H1 (cell line): ENCODE data around the gene RNF125. TPM values are rescaled to one million over a fixed set of nuclear protein-coding genes. Genes with fewer than 3 reads are reported as not detected.

Experiments used
- CTCF ChIA-PET: fragments of 300-600 bp; sonication (Branson Sonifier 250); formaldehyde crosslinking; loops from one replicate; lab custom pipeline; 2021; ENCODE audit not compliant: partially characterized antibody; lab: Charles Lee
- POLR2A ChIA-PET: fragments of 300-600 bp; sonication (Branson Sonifier 250); formaldehyde crosslinking; loops from one replicate; lab custom pipeline; 2021; ENCODE audit warnings: inconsistent platforms; ENCODE audit not compliant: partially characterized antibody; lab: Charles Lee
- DNase-seq, 2 experiments: peaks; one replicate each; pipeline versions ENCODE4 v3.0.0 to v3.0.0-alpha.2; 2010 to 2022; ENCODE audit warnings: low spot score in 2 of 2, low read depth in 1 of 2, mixed read lengths in 1 of 2
- FAIRE-seq: peaks from 2 replicates; lab custom pipeline; 2011; peaks lifted over from hg19 to GRCh38; lab: Jason Lieb, UNC
- H2AFZ ChIP-seq: 2 replicates; pipeline ENCODE4 v1.8.1; 2012; ENCODE audit warnings: low read length, inconsistent platforms
- H2AK5ac ChIP-seq: 2 replicates; pipeline ENCODE4 v1.6.1; 2013; ENCODE audit warnings: low read depth, low read length
- H2BK120ac ChIP-seq: replicated peaks from 2 replicates; pipeline ENCODE3; 2013; ENCODE audit warnings: low read depth, low read length, inconsistent platforms
- H2BK12ac ChIP-seq: 2 replicates; pipeline ENCODE4 v1.6.1; 2013; ENCODE audit warnings: low read depth, low read length
- H2BK15ac ChIP-seq: 2 replicates; pipeline ENCODE4 v1.6.1; 2013; ENCODE audit warnings: low read length
- H2BK20ac ChIP-seq: 2 replicates; pipeline ENCODE4 v1.6.1; 2013; ENCODE audit warnings: low read length
- H2BK5ac ChIP-seq: 2 replicates; pipeline ENCODE4 v1.6.1; 2013; ENCODE audit warnings: low read depth, low read length
- H3K14ac ChIP-seq: 2 replicates; pipeline ENCODE4 v1.6.1; 2013; ENCODE audit warnings: inconsistent platforms; ENCODE audit not compliant: insufficient read length
- H3K18ac ChIP-seq: 2 replicates; pipeline ENCODE4 v1.6.1; 2013; ENCODE audit warnings: low read length; ENCODE audit errors: extremely low read depth
- H3K23ac ChIP-seq: 2 replicates; pipeline ENCODE4 v1.6.1; 2013; ENCODE audit warnings: inconsistent platforms; ENCODE audit not compliant: insufficient read length
- H3K23me2 ChIP-seq: 2 replicates; pipeline ENCODE4 v1.6.1; 2013; ENCODE audit warnings: low read depth, low read length
- H3K27ac ChIP-seq: 2 replicates; pipeline ENCODE4 v1.6.1; 2011; ENCODE audit warnings: low read depth, low read length, inconsistent platforms
- H3K27me3 ChIP-seq, 4 experiments: replicated peaks in 1 of 4; 1 replicate in 1 of 4; 2 replicates in 3 of 4; pipeline versions ENCODE4 v1.6.1 to v1.8.1; 2011 to 2013; ENCODE audit warnings: low read length in 3 of 4, mild to moderate bottlenecking in 3 of 4, inconsistent platforms in 2 of 4, mixed read lengths in 2 of 4, moderate library complexity in 1 of 4; ENCODE audit not compliant: control insufficient read depth in 3 of 4, insufficient read depth in 3 of 4; ENCODE audit errors: extremely low read depth in 1 of 4
- H3K36me3 ChIP-seq, 4 experiments: 2 replicates each; pipeline versions ENCODE4 v1.6.1 to v1.8.1; 2011 to 2013; ENCODE audit warnings: mild to moderate bottlenecking in 4 of 4, low read length in 3 of 4, moderate library complexity in 2 of 4, control low read depth in 1 of 4, inconsistent platforms in 1 of 4; ENCODE audit not compliant: insufficient read depth in 4 of 4, control insufficient read depth in 2 of 4
- H3K4ac ChIP-seq: replicated peaks from 2 replicates; pipeline ENCODE3; 2013; ENCODE audit warnings: low read length, low read depth, mixed read lengths, inconsistent platforms; ENCODE audit not compliant: insufficient read length
- H3K4me1 ChIP-seq, 4 experiments: replicated peaks in 1 of 4; 1 replicate in 1 of 4; 2 replicates in 3 of 4; pipeline versions ENCODE4 v1.6.1 to v1.8.1; 2011 to 2013; ENCODE audit warnings: low read length in 3 of 4, inconsistent platforms in 2 of 4, mixed read lengths in 1 of 4; ENCODE audit not compliant: insufficient read depth in 4 of 4, control insufficient read depth in 3 of 4
- H3K4me2 ChIP-seq, 2 experiments: 2 replicates each; pipeline versions ENCODE4 v1.6.1 to v1.8.1; 2011 to 2013; ENCODE audit warnings: low read depth in 2 of 2, low read length in 2 of 2, control low read depth in 1 of 2, inconsistent platforms in 1 of 2, mild to moderate bottlenecking in 1 of 2; ENCODE audit not compliant: insufficient read depth in 1 of 2
- H3K4me3 ChIP-seq, 4 experiments: fragments of 200-600, 300-600 bp in 1 of 4; sonication (generic), shearing (Covaris generic), sonication (Bioruptor Twin) in 1 of 4; 2 replicates each; pipeline versions ENCODE4 v1.5.1 to v1.8.1; 2011 to 2016; ENCODE audit warnings: low read length in 4 of 4, low read depth in 3 of 4, control low read depth in 2 of 4, inconsistent platforms in 2 of 4, mild to moderate bottlenecking in 2 of 4, mixed read lengths in 1 of 4, moderate library complexity in 1 of 4; ENCODE audit not compliant: insufficient read depth in 2 of 4; ENCODE audit errors: extremely low read depth in 1 of 4
- H3K56ac ChIP-seq: replicated peaks from 2 replicates; pipeline ENCODE3; 2013; ENCODE audit warnings: low read depth, mild to moderate bottlenecking, mixed read lengths, low read length, inconsistent platforms; ENCODE audit not compliant: insufficient read length
- H3K79me1 ChIP-seq: 2 replicates; pipeline ENCODE4 v1.6.1; 2013; ENCODE audit warnings: low read depth, low read length, control low read depth
- H3K79me2 ChIP-seq, 2 experiments: 2 replicates each; pipeline versions ENCODE4 v1.6.1 to v1.8.1; 2012 to 2013; ENCODE audit warnings: low read length in 2 of 2, mild to moderate bottlenecking in 2 of 2, inconsistent platforms in 1 of 2; ENCODE audit not compliant: insufficient read depth in 2 of 2, control insufficient read depth in 1 of 2
- H3K9ac ChIP-seq, 4 experiments: replicated peaks in 1 of 4; 1 replicate in 1 of 4; 2 replicates in 3 of 4; pipeline versions ENCODE4 v1.6.1 to v1.8.1; 2011 to 2013; ENCODE audit warnings: low read depth in 3 of 4, low read length in 3 of 4, control low read depth in 2 of 4, mild to moderate bottlenecking in 2 of 4, moderate library complexity in 2 of 4, inconsistent platforms in 1 of 4; ENCODE audit errors: extremely low read depth in 1 of 4
- H3K9me3 ChIP-seq, 2 experiments: 2 replicates each; pipeline versions ENCODE4 v1.6.1 to v1.8.1; 2012 to 2013; ENCODE audit warnings: mild to moderate bottlenecking in 2 of 2, moderate library complexity in 2 of 2, control low read depth in 1 of 2, inconsistent platforms in 1 of 2, low read depth in 1 of 2, low read length in 1 of 2, mixed read lengths in 1 of 2; ENCODE audit not compliant: insufficient read depth in 2 of 2
- H4K20me1 ChIP-seq, 2 experiments: replicated peaks in 1 of 2; 2 replicates each; pipeline versions ENCODE3 to v1.8.1; 2011 to 2013; ENCODE audit warnings: inconsistent platforms in 2 of 2, low read length in 2 of 2, mild to moderate bottlenecking in 1 of 2; ENCODE audit not compliant: insufficient read depth in 2 of 2, control insufficient read depth in 1 of 2
- H4K5ac ChIP-seq: 2 replicates; pipeline ENCODE4 v1.6.1; 2013; ENCODE audit warnings: low read length, low read depth, mixed read lengths, inconsistent platforms; ENCODE audit not compliant: insufficient read length
- H4K8ac ChIP-seq: 2 replicates; pipeline ENCODE4 v1.8.0; 2013; ENCODE audit warnings: mild to moderate bottlenecking, moderate library complexity, low read length, inconsistent platforms; ENCODE audit not compliant: insufficient read depth; ENCODE audit errors: extremely low read depth
- H4K91ac ChIP-seq: replicated peaks from 2 replicates; pipeline ENCODE3; 2013; ENCODE audit warnings: low read length, mixed read lengths, inconsistent platforms; ENCODE audit not compliant: insufficient read length
- JUND ChIP-seq: IDR thresholded peaks from 2 replicates; pipeline ENCODE4 v1.6.1; 2011; ENCODE audit warnings: mild to moderate bottlenecking, improper control_type of control experiment, low read length
- TAF7 ChIP-seq: optimal IDR thresholded peaks from 2 replicates; pipeline ENCODE3; 2011; ENCODE audit warnings: low read depth, mild to moderate bottlenecking, inconsistent platforms, low read length, moderate library complexity, borderline replicate concordance
- WGBS, 2 experiments: shearing (Covaris generic) in 1 of 2; methylation state at CpG; one replicate each; pipeline versions ENCODE4 v1.1.6 to v1.1.7; 2013 to 2015; ENCODE audit warnings: low lambda C conversion rate in 2 of 2, mixed read lengths in 2 of 2, inconsistent platforms in 1 of 2, low coverage in 1 of 2, missing lambda C conversion rate in 1 of 2; ENCODE audit not compliant: insufficient replicate concordance in 2 of 2, insufficient coverage in 1 of 2, insufficient read length in 1 of 2; ENCODE audit errors: extremely low coverage in 1 of 2, missing lambda C conversion rate in 1 of 2; 5-methylcytosine and 5-hydroxymethylcytosine counted together
- polyA plus RNA-seq, 7 experiments: library from polyadenylated mRNA; depleted of rRNA in 3 of 7; stranded (reverse) in 5 of 7; unstranded in 2 of 7; fragments of >200 nt in 5 of 7; fragments of 200-250 nt in 2 of 7; gene quantifications; 1 replicate in 5 of 7; 2 replicates in 1 of 7; 4 replicates in 1 of 7; pipeline versions ENCODE4 v1.2.1 to v1.2.3, GENCODE V29; 2011 to 2013; ENCODE audit warnings: missing spikeins in 2 of 7, mixed read lengths in 2 of 7
- total RNA-seq: library from RNA; stranded (reverse); fragmentation: NEBNext Ultra II Directional; extraction: Animal tissue kit (Norgen Biotek cat#: 25700); gene quantifications from 2 replicates; pipeline ENCODE4 v1.2.1, GENCODE V29; 2021

The RNF125 gene
- total and polyA plus RNA-seq, 2 of the 8 experiments (the other 6 are each of a cell fraction or from before 2014, with no cell fraction given), result 14.3 to 15.2 TPM

GRCh38 chr18:31970617-31971016 lies 48.0 kb upstream of the RNF125 start:
- 49% methylated on average over 3 of the region's 3 CpGs; no CpG with 5 or more reads in 1 of the 2 experiments for WGBS, 2 experiments
- H2BK5ac ChIP-seq, result no peak overlapping the region
- no peaks in the 10 kb centered on the region for H3K9me3 ChIP-seq
- no peaks in the 10 kb centered on the region for H3K4me1 ChIP-seq
- H3K18ac ChIP-seq, result no peak overlapping the region
- POLR2A ChIA-PET, result no interaction called here
- no peak overlapping the region for H3K4ac ChIP-seq
- no peaks in the 10 kb centered on the region for H3K79me1 ChIP-seq
- FAIRE-seq (no peak), DNase-seq (no peak)
- no peak overlapping the region for H2AFZ ChIP-seq
- H4K5ac ChIP-seq, result no peak overlapping the region
- no peaks in the 10 kb centered on the region for H3K79me2 ChIP-seq
- no peak overlapping the region for H2BK20ac ChIP-seq
- CTCF ChIA-PET, result interaction anchor here (3.5 kb wide), 1 partner anchor 413 kb away, joined by 14 read pairs; no protein-coding TSS in a partner anchor
- no peak overlapping the region for H2BK12ac ChIP-seq
- H3K4me3 ChIP-seq, result no peak overlapping the region
- no peak overlapping the region for H2BK15ac ChIP-seq
- no peak overlapping the region for H3K9ac ChIP-seq
- no peak overlapping the region for H2AK5ac ChIP-seq
- H3K23ac ChIP-seq, result no peak overlapping the region
- no peaks in the 10 kb centered on the region for H3K23me2 ChIP-seq
- no peak overlapping the region for H3K4me2 ChIP-seq
- no peak overlapping the region for H3K27ac ChIP-seq
- no peak overlapping the region for H3K56ac ChIP-seq
- TF ChIP-seq JUND, result no peak
- TF ChIP-seq TAF7, result no peak
- H2BK120ac ChIP-seq, result no peak overlapping the region
- H3K14ac ChIP-seq, result no peak overlapping the region
- no peaks in the 10 kb centered on the region for H3K36me3 ChIP-seq
- no peak overlapping the region for H4K91ac ChIP-seq
- H4K20me1 ChIP-seq, result no peaks in the 10 kb centered on the region
- no peak overlapping the region for H4K8ac ChIP-seq
- no peaks in the 10 kb centered on the region for H3K27me3 ChIP-seq
